ENCODE data around the gene BMPER.
A peak's percentile ranks its signal among the peaks of the same experiment; 100 is the strongest.

The BMPER gene

DNA sequence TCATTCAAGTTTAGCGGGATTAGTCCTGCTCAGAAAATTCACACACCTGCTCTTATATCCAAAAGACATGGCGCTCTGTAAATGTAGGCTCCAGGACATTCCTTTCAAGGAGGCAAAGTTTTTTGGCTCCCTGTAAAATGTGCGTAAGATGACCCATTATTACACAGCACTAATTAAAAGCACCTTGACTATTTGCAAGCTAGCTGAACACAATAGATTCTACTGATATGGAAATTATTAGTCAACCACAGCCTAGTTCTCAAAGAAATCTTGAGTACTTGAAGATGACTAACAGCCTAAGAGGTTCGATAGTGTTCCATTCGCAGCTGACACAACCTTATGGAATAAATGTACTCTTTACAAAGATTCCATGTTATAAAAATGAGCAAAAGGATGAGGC is 175.2 kb downstream of the BMPER start:
- H3K9me3 ChIP-seq: no peaks in the 10 kb centered on the region
- H3K27ac ChIP-seq: no peak overlapping the region
- no peak overlapping the region for H3K9ac ChIP-seq
- H3K27me3 ChIP-seq: no peaks in the 10 kb centered on the region
- no peaks in the 10 kb centered on the region for H3K36me3 ChIP-seq
- TF ChIP-seq Cebpa-rat (IDR thresholded peaks at IDR 0.05): no peak
- H3K4me1 ChIP-seq: no peaks in the 10 kb centered on the region
- H3K4me3 ChIP-seq: no peak overlapping the region
- H3K4me2 ChIP-seq: no peak overlapping the region
- H4K20me1 ChIP-seq: no peaks in the 10 kb centered on the region

- H3K9ac ChIP-seq: no peak overlapping the region
- no peak for TF ChIP-seq Cebpa-rat (IDR thresholded peaks at IDR 0.05)
Observed at GRCh38 chr7:34081935-34082334, 176.6 kb downstream of the BMPER start.

GRCh38 chr7:34083440-34083839 is 178.1 kb downstream of the BMPER start:
- no peaks in the 10 kb centered on the region for H4K20me1 ChIP-seq
- H3K9me3 ChIP-seq: no peaks in the 10 kb centered on the region
- H3K9ac ChIP-seq: no peak overlapping the region
- H3K4me2 ChIP-seq: no peak overlapping the region
- H3K27me3 ChIP-seq: no peaks in the 10 kb centered on the region
- peaks cover 12% of the 10 kb centered on the region for H3K4me1 ChIP-seq
- no peak overlapping the region for H3K4me3 ChIP-seq
- no peak for TF ChIP-seq Cebpa-rat (IDR thresholded peaks at IDR 0.05)
- H3K36me3 ChIP-seq: no peaks in the 10 kb centered on the region
- H3K27ac ChIP-seq: no peak overlapping the region

More at GRCh38 chr7:34081935-34082334, 176.6 kb downstream of the BMPER start:
- no peak overlapping the region for H3K27ac ChIP-seq
- H3K9me3 ChIP-seq: no peaks in the 10 kb centered on the region
- peaks cover 7% of the 10 kb centered on the region for H3K4me1 ChIP-seq
- H3K4me3 ChIP-seq: no peak overlapping the region
- H3K27me3 ChIP-seq: no peaks in the 10 kb centered on the region
- no peak overlapping the region for H3K4me2 ChIP-seq
- no peaks in the 10 kb centered on the region for H3K36me3 ChIP-seq
- no peaks in the 10 kb centered on the region for H4K20me1 ChIP-seq

DNA sequence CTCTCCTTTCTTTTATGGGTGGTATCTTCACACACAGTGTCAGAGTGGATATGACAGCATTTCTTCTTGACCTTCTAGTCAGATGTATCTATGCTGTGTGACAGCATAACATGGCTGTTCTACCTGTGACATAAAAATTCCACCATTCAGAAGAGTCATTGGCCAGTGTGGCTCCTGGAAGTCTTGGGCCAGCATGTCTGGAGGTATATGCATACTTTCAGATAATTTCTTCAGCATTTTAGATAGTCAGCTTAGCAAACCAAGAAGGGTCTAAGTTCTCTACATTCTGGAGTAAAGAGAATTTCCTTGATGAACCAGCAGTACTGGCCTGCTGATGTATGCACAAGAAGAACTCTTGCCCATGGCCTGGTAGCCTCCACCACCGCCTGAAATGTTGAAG is 179.3 kb downstream of the BMPER start:
- Histone ChIP-seq H3K36me3 (no peaks in the 10 kb centered on the region), H4K20me1 (no peaks in the 10 kb centered on the region), H3K4me3 (no peak overlapping the region), H3K9me3 (no peaks in the 10 kb centered on the region), H3K9ac (no peak overlapping the region), H3K4me1 (peaks cover 12% of the 10 kb centered on the region), H3K27ac (no peak overlapping the region), H3K4me2 (no peak overlapping the region), H3K27me3 (no peaks in the 10 kb centered on the region)
- TF ChIP-seq Cebpa-rat (IDR thresholded peaks at IDR 0.05): no peak

DNA sequence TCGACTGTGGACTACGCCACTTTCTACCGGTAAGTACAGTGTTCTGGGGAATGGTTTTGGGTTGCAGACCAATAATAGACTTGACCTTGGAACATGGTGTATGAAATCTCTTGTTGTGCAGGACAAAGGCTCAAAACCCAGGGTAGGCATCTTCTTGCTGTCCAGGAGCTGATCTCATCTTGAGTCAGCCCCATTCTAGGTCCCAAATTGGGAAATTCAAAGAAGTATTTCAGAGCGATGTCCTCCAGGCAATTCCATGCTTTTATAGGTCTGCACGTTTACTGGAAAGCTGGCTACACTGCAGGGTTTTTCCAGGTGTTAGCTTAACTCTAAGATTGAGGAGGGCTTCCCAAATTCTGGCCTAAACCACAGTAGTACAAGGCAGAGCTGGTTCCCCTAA is 180.7 kb downstream of the BMPER start:
- no peak overlapping the region for H3K4me2 ChIP-seq
- no peaks in the 10 kb centered on the region for H4K20me1 ChIP-seq
- H3K4me3 ChIP-seq: no peak overlapping the region
- H3K36me3 ChIP-seq: no peaks in the 10 kb centered on the region
- H3K9me3 ChIP-seq: no peaks in the 10 kb centered on the region
- H3K27ac ChIP-seq: no peak overlapping the region
- peaks cover 12% of the 10 kb centered on the region for H3K4me1 ChIP-seq
- no peak overlapping the region for H3K9ac ChIP-seq
- no peak for TF ChIP-seq Cebpa-rat (IDR thresholded peaks at IDR 0.05)
- no peaks in the 10 kb centered on the region for H3K27me3 ChIP-seq

GRCh38 chr7:34086981-34087380 is 181.6 kb downstream of the BMPER start:
- peak overlapping the region; percentile 25 for H3K4me2 ChIP-seq
- no peaks in the 10 kb centered on the region for H3K27me3 ChIP-seq
- H3K27ac ChIP-seq: no peak overlapping the region
- peaks cover 12% of the 10 kb centered on the region for H3K4me1 ChIP-seq
- no peaks in the 10 kb centered on the region for H3K9me3 ChIP-seq
- H3K4me3 ChIP-seq: no peak overlapping the region
- no peaks in the 10 kb centered on the region for H3K36me3 ChIP-seq
- H4K20me1 ChIP-seq: no peaks in the 10 kb centered on the region
- H3K9ac ChIP-seq: no peak overlapping the region
- no peak for TF ChIP-seq Cebpa-rat (IDR thresholded peaks at IDR 0.05)

DNA sequence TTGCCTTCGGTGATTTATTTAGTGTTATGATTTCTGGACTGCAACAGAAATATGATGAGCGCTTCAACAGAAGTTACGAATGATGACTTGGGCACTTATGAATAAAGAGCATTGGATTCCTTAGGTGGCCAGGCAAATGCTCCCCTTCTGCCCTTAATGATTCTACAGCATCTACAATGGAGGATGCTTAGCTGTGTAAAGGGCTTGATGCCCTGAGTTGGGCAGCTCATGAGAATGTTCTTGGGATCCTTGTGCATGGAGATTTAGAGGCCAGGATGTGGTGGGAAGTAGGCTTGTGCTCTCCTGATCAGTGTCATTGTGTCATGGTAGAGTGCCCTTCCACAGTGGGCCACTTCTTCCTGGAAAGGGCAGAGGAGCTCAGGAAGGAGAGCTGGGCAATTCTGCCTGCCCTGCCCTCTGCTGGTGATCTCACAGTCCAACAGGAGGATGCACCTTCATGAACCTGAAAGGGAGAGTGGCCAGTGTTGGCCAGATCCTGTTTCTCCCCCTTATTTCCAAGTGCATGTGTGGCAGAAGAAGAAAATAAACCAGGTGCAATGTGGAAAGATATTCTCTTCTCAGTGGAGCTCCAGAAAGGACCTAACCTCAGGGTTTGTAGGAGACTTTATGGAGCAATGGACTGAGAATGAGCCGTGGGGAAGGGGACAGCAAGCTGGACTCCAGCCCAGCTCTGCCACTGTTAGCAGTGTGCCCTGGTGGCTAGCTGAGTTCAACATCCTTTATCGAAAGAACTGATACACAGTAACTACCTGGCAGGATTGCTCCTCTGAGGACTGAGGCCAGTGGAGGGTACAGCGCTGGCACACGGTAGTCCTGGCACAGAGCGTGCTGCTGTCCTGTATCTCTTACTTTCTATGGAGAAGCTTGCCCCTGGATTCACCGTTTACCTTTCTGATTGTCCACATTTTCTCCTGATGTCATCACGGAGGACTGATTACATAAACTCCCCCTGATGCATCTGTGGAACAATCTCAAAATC is 182.9 kb downstream of the BMPER start:
- no peak overlapping the region for H3K4me3 ChIP-seq
- peaks cover 4% of the 10 kb centered on the region; the same call in 1 of the 2 replicates for H3K9me3 ChIP-seq
- no peak overlapping the region for H3K9ac ChIP-seq
- no peak for TF ChIP-seq Cebpa-rat (IDR thresholded peaks at IDR 0.05)
- H3K27ac ChIP-seq: no peak overlapping the region
- H3K4me2 ChIP-seq: no peak overlapping the region
- H4K20me1 ChIP-seq: no peaks in the 10 kb centered on the region
- peaks cover 12% of the 10 kb centered on the region for H3K4me1 ChIP-seq
- H3K27me3 ChIP-seq: no peaks in the 10 kb centered on the region
- no peaks in the 10 kb centered on the region for H3K36me3 ChIP-seq

DNA sequence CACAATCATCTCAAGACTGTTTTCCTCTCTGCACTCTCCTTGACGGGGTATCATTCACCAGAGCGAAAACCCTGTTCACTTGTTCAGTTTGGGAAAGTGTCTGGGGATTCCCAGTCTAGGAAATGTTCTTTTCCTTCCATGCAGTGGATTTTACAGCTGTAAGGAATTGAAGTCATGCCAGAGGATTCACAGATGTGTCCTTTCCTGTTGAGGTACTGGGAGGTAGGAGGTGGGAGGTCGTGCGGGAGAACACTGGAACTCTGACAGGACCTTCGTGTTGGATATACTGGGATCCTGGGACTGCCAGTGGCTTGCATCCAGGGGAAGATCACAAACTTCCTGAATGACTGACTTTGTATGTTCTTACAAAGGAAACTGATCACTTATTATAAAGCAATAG is 185.5 kb downstream of the BMPER start:
- Histone ChIP-seq H3K4me2 (no peak overlapping the region), H3K4me1 (peaks cover 12% of the 10 kb centered on the region), H3K9me3 (peaks cover 6% of the 10 kb centered on the region; the same call in 1 of the 2 replicates), H3K27me3 (no peaks in the 10 kb centered on the region), H4K20me1 (no peaks in the 10 kb centered on the region), H3K36me3 (no peaks in the 10 kb centered on the region), H3K4me3 (no peak overlapping the region), H3K27ac (no peak overlapping the region), H3K9ac (no peak overlapping the region)
- no peak for TF ChIP-seq Cebpa-rat (IDR thresholded peaks at IDR 0.05)

GRCh38 chr7:34091321-34091917 is 186.1 kb downstream of the BMPER start:
- Histone ChIP-seq H3K4me2 (no peak overlapping the region), H3K9ac (no peak overlapping the region), H3K9me3 (peaks cover 6% of the 10 kb centered on the region; the same call in 1 of the 2 replicates), H3K27me3 (no peaks in the 10 kb centered on the region), H3K4me1 (peaks cover 10% of the 10 kb centered on the region), H3K27ac (no peak overlapping the region), H3K36me3 (no peaks in the 10 kb centered on the region), H3K4me3 (no peak overlapping the region), H4K20me1 (no peaks in the 10 kb centered on the region)
- TF ChIP-seq Cebpa-rat (IDR thresholded peaks at IDR 0.05): no peak

- peaks cover 6% of the 10 kb centered on the region; the same call in 1 of the 2 replicates for H3K9me3 ChIP-seq
- H3K4me1 ChIP-seq: no peaks in the 10 kb centered on the region
- no peaks in the 10 kb centered on the region for H4K20me1 ChIP-seq
- no peaks in the 10 kb centered on the region for H3K27me3 ChIP-seq
- H3K9ac ChIP-seq: no peak overlapping the region
- H3K27ac ChIP-seq: no peak overlapping the region
- H3K36me3 ChIP-seq: no peaks in the 10 kb centered on the region
- TF ChIP-seq Cebpa-rat (IDR thresholded peaks at IDR 0.05): no peak
- no peak overlapping the region for H3K4me2 ChIP-seq
- no peak overlapping the region for H3K4me3 ChIP-seq
Observed at GRCh38 chr7:34093276-34093675, 187.9 kb downstream of the BMPER start.
